C4-2B (cell line): ENCODE results near the gene FHIT.

Experiments
- ZFX ChIP-seq: fragments of 450-650 bp; IDR thresholded peaks from 2 replicates; pipeline ENCODE4 v1.6.1; 2017
- TF ChIP-seq, protein P1 (sequence below): fragments of 450-650 bp; conservative IDR thresholded peaks from 2 replicates; pipeline ENCODE4 v1.5.1; 2017; ENCODE audit warnings: mild to moderate bottlenecking

DNA sequence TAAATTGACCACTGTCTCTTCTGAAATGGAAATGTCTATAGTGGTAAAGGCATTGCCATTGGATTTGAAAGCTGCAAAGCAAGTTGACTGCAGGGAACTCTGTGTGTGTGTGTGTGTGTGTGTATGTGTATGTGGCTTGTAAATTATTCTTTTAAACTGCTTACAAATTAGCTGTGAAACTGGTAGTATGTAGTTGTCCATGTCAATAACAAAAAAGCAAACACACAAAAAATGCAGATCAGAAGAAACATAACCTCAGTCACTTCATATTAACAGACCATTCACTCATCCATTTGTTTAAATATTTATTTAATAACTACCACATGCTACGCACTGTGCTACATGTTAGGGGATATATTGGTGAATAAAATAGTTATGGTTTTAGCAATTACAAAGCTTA is 837.7 kb downstream of the FHIT start:
- TF ChIP-seq, protein P1, sequence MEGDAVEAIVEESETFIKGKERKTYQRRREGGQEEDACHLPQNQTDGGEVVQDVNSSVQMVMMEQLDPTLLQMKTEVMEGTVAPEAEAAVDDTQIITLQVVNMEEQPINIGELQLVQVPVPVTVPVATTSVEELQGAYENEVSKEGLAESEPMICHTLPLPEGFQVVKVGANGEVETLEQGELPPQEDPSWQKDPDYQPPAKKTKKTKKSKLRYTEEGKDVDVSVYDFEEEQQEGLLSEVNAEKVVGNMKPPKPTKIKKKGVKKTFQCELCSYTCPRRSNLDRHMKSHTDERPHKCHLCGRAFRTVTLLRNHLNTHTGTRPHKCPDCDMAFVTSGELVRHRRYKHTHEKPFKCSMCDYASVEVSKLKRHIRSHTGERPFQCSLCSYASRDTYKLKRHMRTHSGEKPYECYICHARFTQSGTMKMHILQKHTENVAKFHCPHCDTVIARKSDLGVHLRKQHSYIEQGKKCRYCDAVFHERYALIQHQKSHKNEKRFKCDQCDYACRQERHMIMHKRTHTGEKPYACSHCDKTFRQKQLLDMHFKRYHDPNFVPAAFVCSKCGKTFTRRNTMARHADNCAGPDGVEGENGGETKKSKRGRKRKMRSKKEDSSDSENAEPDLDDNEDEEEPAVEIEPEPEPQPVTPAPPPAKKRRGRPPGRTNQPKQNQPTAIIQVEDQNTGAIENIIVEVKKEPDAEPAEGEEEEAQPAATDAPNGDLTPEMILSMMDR: no peak
- no peak for TF ChIP-seq ZFX
